CD4-positive, alpha-beta memory T cell (primary cell): Measurements from ENCODE around the gene CHAF1A. TPM values are rescaled to one million over a fixed set of nuclear protein-coding genes. Genes with fewer than 3 reads are reported as not detected.

Source experiments
- CTCF ChIA-PET: fragments of 350-600 bp; sonication (Branson Sonifier 250); formaldehyde crosslinking; loops from one replicate; lab custom pipeline; 2021; ENCODE audit warnings: inconsistent platforms; ENCODE audit not compliant: partially characterized antibody; lab: Charles Lee
- POLR2A ChIA-PET: fragments of 350-600 bp; sonication (Branson Sonifier 250); formaldehyde crosslinking; loops from one replicate; lab custom pipeline; 2021; ENCODE audit not compliant: partially characterized antibody; lab: Charles Lee
- DNase-seq, 5 donors: peaks; one replicate each; pipeline versions ENCODE4 v3.0.0 to v3.0.0-alpha.2; 2020 to 2022; ENCODE audit warnings: mixed read lengths in 1 of 5
- H3K27ac ChIP-seq: one replicate; pipeline ENCODE4 v1.7.0; 2013; ENCODE audit warnings: low read depth, low read length
- H3K27me3 ChIP-seq: 2 replicates; pipeline ENCODE4 v1.7.0; 2013; ENCODE audit warnings: mild to moderate bottlenecking, low read length, moderate library complexity; ENCODE audit not compliant: insufficient read depth
- H3K36me3 ChIP-seq: 2 replicates; pipeline ENCODE4 v1.7.0; 2013; ENCODE audit warnings: mild to moderate bottlenecking, low read length, moderate library complexity; ENCODE audit not compliant: insufficient read depth
- H3K4me1 ChIP-seq: 2 replicates; pipeline ENCODE4 v1.7.0; 2013; ENCODE audit warnings: mild to moderate bottlenecking, low read length, moderate library complexity; ENCODE audit not compliant: insufficient read depth
- H3K4me3 ChIP-seq, 2 donors: one replicate each; pipeline ENCODE4 v1.7.0; 2013; ENCODE audit warnings: low read length in 2 of 2, mild to moderate bottlenecking in 1 of 2
- H3K9me3 ChIP-seq, 2 donors: one replicate each; pipeline ENCODE4 v1.7.0; 2013; ENCODE audit warnings: low read length in 2 of 2, control low read depth in 1 of 2; ENCODE audit not compliant: control insufficient read depth in 1 of 2
- H3K27ac Mint-ChIP-seq, 7 donors: one replicate each; pipeline ENCODE4 v1.8.0; 2020 to 2021; ENCODE audit warnings: mixed read lengths in 7 of 7, mild to moderate bottlenecking in 6 of 7, inconsistent platforms in 3 of 7, moderate library complexity in 3 of 7
- H3K27me3 Mint-ChIP-seq, 2 donors: one replicate each; pipeline ENCODE4 v1.8.0; 2020 to 2021; ENCODE audit warnings: mixed read lengths in 2 of 2
- H3K36me3 Mint-ChIP-seq, 2 donors: one replicate each; pipeline ENCODE4 v1.8.0; 2020 to 2021; ENCODE audit warnings: mixed read lengths in 2 of 2, inconsistent platforms in 1 of 2, mild to moderate bottlenecking in 1 of 2
- H3K4me1 Mint-ChIP-seq, 4 donors: one replicate each; pipeline ENCODE4 v1.8.0; 2020 to 2021; ENCODE audit warnings: mixed read lengths in 4 of 4, mild to moderate bottlenecking in 1 of 4
- H3K4me3 Mint-ChIP-seq, 8 donors: one replicate each; pipeline ENCODE4 v1.8.0; 2020 to 2021; ENCODE audit warnings: mixed read lengths in 8 of 8, mild to moderate bottlenecking in 7 of 8, moderate library complexity in 6 of 8, inconsistent platforms in 3 of 8
- H3K9me3 Mint-ChIP-seq, 8 donors: one replicate each; pipeline ENCODE4 v1.8.0; 2020 to 2021; ENCODE audit warnings: mixed read lengths in 8 of 8, mild to moderate bottlenecking in 5 of 8, inconsistent platforms in 3 of 8, moderate library complexity in 1 of 8
- intact Hi-C: fragments of 100-400 bp; cut with micrococcal nuclease; formaldehyde crosslinking; loops from one replicate; pipeline ENCODE4 v1.15.1; 2023
- polyA plus RNA-seq, 2 donors: library from polyadenylated mRNA; unstranded; fragments of 300-500 nt; fragmentation: Illumina TruSeq; gene quantifications; one replicate each; pipeline ENCODE4 v1.2.3, GENCODE V29; 2021
- total RNA-seq, 2 experiments: library from RNA; stranded (reverse); gene quantifications; one replicate each; pipeline ENCODE4 v1.2.3, GENCODE V29; 2021

Gene CHAF1A
- total and polyA plus RNA-seq, 4 experiments from 2014 or later = 2.8 to 18.1 (median 9.2) TPM

DNA sequence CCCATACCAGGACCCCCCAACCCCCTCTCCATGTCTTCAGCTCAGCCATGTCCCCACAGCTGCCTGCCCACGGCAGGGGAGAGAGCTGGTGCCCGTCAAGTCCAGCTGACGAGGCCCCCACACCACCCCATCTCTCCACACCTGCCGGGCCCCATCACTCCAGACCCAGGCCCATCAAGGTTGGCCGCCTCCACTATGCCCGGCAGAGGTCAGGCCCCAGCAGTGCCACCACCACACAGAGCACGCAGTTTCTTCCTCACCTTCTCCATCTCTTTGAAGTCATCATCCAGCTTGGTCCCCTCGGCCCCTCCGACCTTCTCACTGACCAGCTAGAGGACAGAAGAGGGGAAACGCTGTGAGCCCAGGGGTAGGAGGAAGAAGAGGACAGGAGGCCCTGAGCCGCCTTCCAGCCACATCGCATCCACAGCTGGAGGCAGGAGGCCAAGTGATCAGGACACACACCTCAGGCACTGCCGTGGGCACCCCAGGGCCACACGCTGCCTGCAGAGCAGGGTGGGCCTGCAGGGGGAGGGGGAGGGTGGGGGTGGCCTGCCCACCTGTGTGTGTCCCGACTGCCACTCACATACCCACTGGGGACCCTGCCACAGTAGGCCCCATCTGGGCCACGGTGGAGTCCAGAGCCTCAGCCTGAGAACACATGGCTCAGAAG is 35.6 kb upstream of the CHAF1A start:
- Mint-ChIP-seq H3K27ac (peak overlapping the region in 6 of 7 donors; percentile 36 to 78 (median 62)), H3K27me3 (no peaks in the 10 kb centered on the region), H3K4me1 (peaks cover 11 to 42% (median 24%) of the 10 kb centered on the region in 4 donors), H3K36me3 (peaks cover 3 to 33% of the 10 kb centered on the region in 2 donors), H3K9me3 (no peaks in the 10 kb centered on the region), H3K4me3 (peak overlapping the region in 1 of 8 donors; percentile 21)
- Histone ChIP-seq H3K4me1 (peaks cover 40% of the 10 kb centered on the region), H3K4me3 (no peak overlapping the region), H3K9me3 (no peaks in the 10 kb centered on the region), H3K27me3 (no peaks in the 10 kb centered on the region), H3K36me3 (peaks cover 21% of the 10 kb centered on the region), H3K27ac (no peak overlapping the region)
- intact Hi-C loops = no loop called here
- CTCF ChIA-PET = interaction anchor here (2.6 kb wide), 1 partner anchor 14 kb away, joined by 18 read pairs; no protein-coding TSS in a partner anchor
- DNase-seq = no peak
- POLR2A ChIA-PET = interaction anchor here (0.9 to 5.2 kb wide), 6 partner anchors 9 to 120 kb away, joined by 3 to 42 read pairs (median 4); partner anchors contain the start of genes CHAF1A, MPND, SH3GL1 and YJU2

DNA sequence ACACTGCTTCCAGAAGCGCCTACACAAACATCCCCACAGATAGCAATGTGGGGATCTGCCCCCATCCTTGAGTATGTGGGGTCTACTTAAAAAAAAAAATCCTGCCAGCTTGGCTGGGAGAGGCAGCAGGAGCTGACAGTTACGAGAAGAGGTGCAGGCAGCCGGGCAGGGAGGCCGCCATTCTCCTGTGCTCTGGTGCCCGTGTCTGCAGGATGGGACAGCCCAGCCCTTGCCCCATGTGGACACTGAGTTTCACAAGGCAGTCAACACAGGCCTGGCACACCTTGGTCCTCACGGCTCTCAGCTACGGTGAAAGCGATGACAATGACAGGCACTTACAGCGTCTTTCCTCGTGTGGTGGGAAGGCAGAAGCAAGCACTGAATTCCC is 35.1 kb upstream of the CHAF1A start:
- Mint-ChIP-seq H3K36me3 (peaks cover 0 to 29% of the 10 kb centered on the region in 2 donors), H3K27me3 (no peaks in the 10 kb centered on the region), H3K4me1 (peaks cover 11 to 43% (median 24%) of the 10 kb centered on the region in 4 donors), H3K27ac (peak overlapping the region in 6 of 7 donors; percentile 41 to 78 (median 71)), H3K9me3 (no peaks in the 10 kb centered on the region), H3K4me3 (peak overlapping the region in 1 of 8 donors; percentile 21)
- Histone ChIP-seq H3K4me3 (no peak overlapping the region), H3K4me1 (peaks cover 45% of the 10 kb centered on the region), H3K36me3 (peaks cover 21% of the 10 kb centered on the region), H3K9me3 (no peaks in the 10 kb centered on the region), H3K27me3 (no peaks in the 10 kb centered on the region), H3K27ac (no peak overlapping the region)
- DNase-seq = no peak
- intact Hi-C loops = no loop called here
- ChIA-PET POLR2A (interaction anchor here (1.8 to 5.2 kb wide), 3 partner anchors 25 to 120 kb away, joined by 4 to 85 read pairs (median 42); partner anchors contain the start of genes CHAF1A, MPND, SH3GL1 and YJU2), CTCF (no interaction called here)

DNA sequence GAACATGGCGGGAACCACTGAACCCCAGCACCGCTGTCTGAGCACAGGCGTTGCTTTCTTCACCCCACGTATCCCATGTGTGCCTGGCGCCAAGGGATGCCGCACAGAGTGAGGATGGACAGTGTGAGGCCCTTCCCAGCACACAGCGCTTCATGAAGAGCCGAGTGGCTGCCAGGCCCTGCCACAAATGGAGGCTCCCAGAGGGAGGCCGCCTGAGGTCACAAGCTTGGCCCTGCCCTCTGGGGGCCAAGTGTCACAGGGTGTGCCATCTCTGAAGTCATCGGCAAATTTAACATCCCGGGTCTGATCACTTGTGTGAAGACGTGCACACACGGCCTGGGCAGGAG is 34.7 kb upstream of the CHAF1A start:
- CTCF ChIA-PET = no interaction called here
- H3K36me3 Mint-ChIP-seq = peaks cover 0 to 25% of the 10 kb centered on the region in 2 donors
- no peak overlapping the region for H3K4me3 ChIP-seq
- intact Hi-C loops = no loop called here
- no peaks in the 10 kb centered on the region for H3K27me3 Mint-ChIP-seq
- H3K9me3 ChIP-seq = no peaks in the 10 kb centered on the region
- H3K27ac Mint-ChIP-seq = peak overlapping the region; percentile 72 to 87 (median 82)
- H3K9me3 Mint-ChIP-seq = no peaks in the 10 kb centered on the region
- H3K4me3 Mint-ChIP-seq = peak overlapping the region in 4 of 8 donors; percentile 31 to 59 (median 36)
- peaks cover 11 to 47% (median 25%) of the 10 kb centered on the region in 4 donors for H3K4me1 Mint-ChIP-seq
- DNase-seq = no peak
- peaks cover 49% of the 10 kb centered on the region for H3K4me1 ChIP-seq
- H3K27me3 ChIP-seq = no peaks in the 10 kb centered on the region
- peaks cover 20% of the 10 kb centered on the region for H3K36me3 ChIP-seq
- POLR2A ChIA-PET = interaction anchor here (1.1 to 5.2 kb wide), 4 partner anchors 15 to 103 kb away, joined by 3 to 85 read pairs (median 23); partner anchors contain the start of genes CHAF1A, MPND and SH3GL1
- H3K27ac ChIP-seq = peak overlapping the region; percentile 87

DNA sequence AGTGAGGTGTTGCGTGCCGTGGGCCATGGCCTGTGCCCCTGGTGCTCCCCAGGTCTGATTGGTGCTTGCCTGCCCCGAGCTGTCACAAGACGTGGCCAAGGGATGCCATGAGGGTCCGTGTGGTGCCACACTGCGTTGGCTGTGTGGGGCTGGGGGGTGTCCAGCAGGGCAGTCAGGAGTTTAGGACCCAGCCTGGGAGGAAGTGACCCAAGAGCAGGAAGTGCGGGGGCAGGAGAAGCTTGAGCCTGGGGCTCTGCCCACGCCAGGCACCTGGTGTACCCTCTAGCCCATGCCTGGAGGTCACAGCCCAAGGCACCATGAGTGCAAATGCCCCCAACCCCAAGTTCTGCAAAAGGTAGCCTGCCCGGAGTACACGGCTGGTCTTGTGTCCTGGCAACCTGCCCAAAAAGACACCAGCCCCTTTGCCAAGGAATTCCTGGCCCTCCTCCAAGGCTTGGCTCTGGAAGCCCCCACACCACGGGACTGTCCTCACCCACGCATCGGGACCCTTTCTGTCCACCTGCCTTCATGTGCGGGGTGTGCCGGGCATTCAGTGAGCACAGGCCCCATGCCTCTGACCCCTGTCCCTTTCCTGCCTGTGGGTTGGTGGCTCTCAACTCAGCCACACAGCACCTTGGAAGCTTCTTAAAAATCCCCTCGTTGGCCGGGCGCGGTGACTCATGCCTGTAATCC is 34.2 kb upstream of the CHAF1A start:
- peaks cover 16% of the 10 kb centered on the region for H3K36me3 ChIP-seq
- H3K4me1 ChIP-seq = peaks cover 54% of the 10 kb centered on the region
- peaks cover 0 to 24% of the 10 kb centered on the region in 2 donors for H3K36me3 Mint-ChIP-seq
- H3K27ac ChIP-seq = peak overlapping the region; percentile 87
- H3K9me3 Mint-ChIP-seq = no peaks in the 10 kb centered on the region
- no peaks in the 10 kb centered on the region for H3K27me3 Mint-ChIP-seq
- ChIA-PET CTCF (interaction anchor here (0.8 to 2.8 kb wide), 4 partner anchors 11 to 37 kb away, joined by 4 to 25 read pairs (median 10); partner anchors contain the start of genes CHAF1A and SH3GL1), POLR2A (interaction anchor here (0.6 to 5.2 kb wide), 7 partner anchors 12 to 121 kb away, joined by 3 to 85 read pairs (median 4); partner anchors contain the start of genes CHAF1A, MPND, SH3GL1 and YJU2)
- H3K4me3 Mint-ChIP-seq = peak overlapping the region; percentile 79 to 97 (median 92)
- DNase-seq = peak in 1 of 5 donors; percentile 55
- H3K27me3 ChIP-seq = no peaks in the 10 kb centered on the region
- peak overlapping the region in 1 of 2 donors; percentile 51 for H3K4me3 ChIP-seq
- intact Hi-C loops = no loop called here
- H3K9me3 ChIP-seq = no peaks in the 10 kb centered on the region
- H3K27ac Mint-ChIP-seq = peak overlapping the region; percentile 86 to 97 (median 96)
- peaks cover 11 to 49% (median 26%) of the 10 kb centered on the region in 4 donors for H3K4me1 Mint-ChIP-seq

DNA sequence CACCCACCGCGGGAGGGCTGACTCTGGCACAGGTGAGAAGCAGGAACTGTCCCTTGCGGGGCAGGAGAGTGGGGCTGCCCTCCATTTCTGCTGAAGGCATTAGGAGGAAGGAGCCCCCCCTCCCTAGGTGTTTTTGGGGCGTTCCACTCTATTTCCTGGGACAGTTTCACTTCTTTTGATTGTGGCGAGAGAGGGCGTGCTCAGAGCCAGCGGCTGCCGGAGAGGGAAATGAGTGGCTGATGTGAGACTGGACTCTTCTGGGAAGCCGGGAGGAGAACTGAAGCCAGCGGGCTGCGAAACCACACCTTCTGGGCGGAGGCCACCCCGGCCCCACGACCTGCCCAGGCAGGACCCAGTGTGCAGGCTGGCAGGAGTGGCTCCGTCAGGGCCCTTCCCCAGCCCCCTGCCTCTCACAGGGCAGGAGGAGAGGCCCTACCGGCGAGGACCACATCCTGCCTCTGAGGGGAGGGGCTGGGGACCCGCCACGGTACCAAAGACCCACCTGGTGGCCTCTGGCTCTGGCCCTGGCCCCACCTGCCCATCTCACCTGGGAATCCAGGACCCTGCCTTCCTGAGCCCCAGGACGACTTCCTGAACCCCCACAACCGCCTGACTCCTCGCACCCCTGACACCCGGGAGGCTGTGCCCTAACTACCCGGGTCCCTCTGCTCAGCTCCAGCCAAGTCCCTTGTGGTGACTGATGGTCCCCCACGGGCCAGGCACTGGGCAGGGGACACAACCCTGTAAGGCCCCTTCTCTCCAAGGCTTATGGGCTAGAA is 33.1 kb upstream of the CHAF1A start:
- DNase-seq = peak; percentile 81 to 91 (median 84)
- ChIA-PET CTCF (interaction anchor here (0.9 to 2.8 kb wide), 12 partner anchors 10 to 102 kb away, joined by 3 to 25 read pairs (median 6); partner anchors contain the start of genes CHAF1A and SH3GL1), POLR2A (interaction anchor here (0.8 to 5.2 kb wide), 18 partner anchors 9 to 123 kb away, joined by 3 to 85 read pairs (median 4); partner anchors contain the start of genes CHAF1A, HDGFL2, MPND and SH3GL1)
- Mint-ChIP-seq H3K27me3 (no peaks in the 10 kb centered on the region), H3K9me3 (no peaks in the 10 kb centered on the region), H3K27ac (peak overlapping the region; percentile 94 to 97 (median 96)), H3K36me3 (peaks cover 3 to 19% of the 10 kb centered on the region in 2 donors), H3K4me3 (peak overlapping the region; percentile 79 to 97 (median 92)), H3K4me1 (peaks cover 14 to 54% (median 30%) of the 10 kb centered on the region in 4 donors)
- no peaks in the 10 kb centered on the region for H3K9me3 ChIP-seq
- peaks cover 16% of the 10 kb centered on the region for H3K36me3 ChIP-seq
- no peaks in the 10 kb centered on the region for H3K27me3 ChIP-seq
- H3K4me3 ChIP-seq = peak overlapping the region; percentile 51 to 69
- intact Hi-C loops = loop anchor here (1.0 kb wide), 4 partner anchors 11 to 41 kb away; partner anchors contain the start of gene SH3GL1
- peaks cover 63% of the 10 kb centered on the region for H3K4me1 ChIP-seq
- H3K27ac ChIP-seq = peak overlapping the region; percentile 87

DNA sequence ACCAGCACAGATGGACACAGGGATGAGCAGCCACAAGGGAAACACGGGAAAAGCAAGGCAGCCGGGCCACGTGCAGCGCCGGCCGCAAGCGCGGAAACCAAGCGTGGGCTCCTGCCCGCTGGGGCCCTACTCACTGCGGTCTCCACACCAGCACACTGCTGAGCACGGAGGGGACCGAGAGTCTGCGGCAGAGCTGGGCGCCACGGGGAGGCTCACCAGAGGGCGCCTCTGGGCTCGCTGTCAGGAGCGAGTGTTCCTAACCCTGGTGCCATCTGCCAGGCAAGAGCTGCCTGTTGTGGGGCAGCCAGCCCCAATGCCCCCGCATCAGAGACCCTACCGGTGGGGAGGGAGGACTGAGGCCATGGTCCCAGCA is 32.6 kb upstream of the CHAF1A start:
- peak overlapping the region; percentile 92 to 97 (median 95) for H3K27ac Mint-ChIP-seq
- Histone ChIP-seq H3K27me3 (no peaks in the 10 kb centered on the region), H3K4me1 (peaks cover 67% of the 10 kb centered on the region), H3K27ac (peak overlapping the region; percentile 87), H3K4me3 (peak overlapping the region; percentile 51 to 69), H3K36me3 (peaks cover 16% of the 10 kb centered on the region), H3K9me3 (no peaks in the 10 kb centered on the region)
- H3K4me1 Mint-ChIP-seq = peaks cover 14 to 54% (median 30%) of the 10 kb centered on the region in 4 donors
- intact Hi-C loops = loop anchor here (1.0 kb wide), 4 partner anchors 10 to 42 kb away; partner anchors contain the start of gene SH3GL1
- no peaks in the 10 kb centered on the region for H3K27me3 Mint-ChIP-seq
- DNase-seq = peak; percentile 69 to 78 (median 71)
- no peaks in the 10 kb centered on the region for H3K9me3 Mint-ChIP-seq
- peaks cover 3 to 18% of the 10 kb centered on the region in 2 donors for H3K36me3 Mint-ChIP-seq
- H3K4me3 Mint-ChIP-seq = peak overlapping the region; percentile 79 to 97 (median 92)
- ChIA-PET CTCF (interaction anchor here (0.7 to 2.8 kb wide), 14 partner anchors 10 to 105 kb away, joined by 3 to 25 read pairs (median 4); partner anchors contain the start of genes CHAF1A and SH3GL1), POLR2A (interaction anchor here (0.6 to 5.2 kb wide), 16 partner anchors 10 to 123 kb away, joined by 3 to 85 read pairs (median 5); partner anchors contain the start of genes CHAF1A, HDGFL2, MPND and SH3GL1)
